Measurements from ENCODE around the gene PRICKLE2.

Gene PRICKLE2

GRCh38 chr3:64222501-64223111, 2.7 kb downstream of the PRICKLE2 start:
- no peak overlapping the region for H4K8ac ChIP-seq (ENCODE audit: low read depth, low read length)
- no peaks in the 10 kb centered on the region for H3K9me3 ChIP-seq (ENCODE audit: insufficient read depth, low read depth, low read length)
- H3K23ac ChIP-seq (ENCODE audit: low read length) = no peak overlapping the region
- H4K91ac ChIP-seq (ENCODE audit: low read depth, low read length) = no peak overlapping the region
- no peak overlapping the region for H2BK120ac ChIP-seq (ENCODE audit: insufficient read depth, low read length, poor library complexity)
- no CpG with 5 or more reads among the region's 3 CpGs for WGBS (ENCODE audit: extremely low coverage, insufficient coverage, insufficient read length)
- H3K4me2 ChIP-seq (ENCODE audit: low read length) = no peak overlapping the region
- H3K27ac ChIP-seq (ENCODE audit: low read depth, low read length) = no peak overlapping the region
- no peak overlapping the region for H2BK5ac ChIP-seq (ENCODE audit: low read depth, low read length, poor library complexity)
- H2AFZ ChIP-seq (ENCODE audit: insufficient read depth, low read length, poor library complexity) = no peak overlapping the region
- no peak overlapping the region for H3K14ac ChIP-seq (ENCODE audit: low read length)
- H2BK12ac ChIP-seq (ENCODE audit: low read length) = no peak overlapping the region
- H3K18ac ChIP-seq (ENCODE audit: low read length) = no peak overlapping the region
- H4K12ac ChIP-seq (ENCODE audit: low read depth, low read length) = no peak overlapping the region
- no peaks in the 10 kb centered on the region for H3K27me3 ChIP-seq (ENCODE audit: insufficient read depth, low read length)
- peaks cover 0 to 15% of the 10 kb centered on the region in 2 experiments for H3K4me1 ChIP-seq (ENCODE audit: control insufficient read depth in 1 of 2, insufficient read depth in 2 of 2, low read length in 2 of 2)
- no peak overlapping the region for H3K4ac ChIP-seq (ENCODE audit: low read depth, low read length)
- no peak overlapping the region for H3K4me3 ChIP-seq (ENCODE audit: low read depth, low read length)
- peaks cover 4 to 7% of the 10 kb centered on the region in 2 experiments for H3K36me3 ChIP-seq (ENCODE audit: control insufficient read depth in 1 of 2, insufficient read depth in 2 of 2, low read length in 2 of 2)
- DNase-seq = no peak
- no peak overlapping the region for H3K9ac ChIP-seq (ENCODE audit: low read length)
- peaks cover 4% of the 10 kb centered on the region for H3K79me2 ChIP-seq (ENCODE audit: control insufficient read depth, insufficient read depth, low read length, poor library complexity)
- H3K79me1 ChIP-seq (ENCODE audit: low read length) = no peaks in the 10 kb centered on the region
- no peak overlapping the region for H2AK5ac ChIP-seq (ENCODE audit: low read length)

DNA sequence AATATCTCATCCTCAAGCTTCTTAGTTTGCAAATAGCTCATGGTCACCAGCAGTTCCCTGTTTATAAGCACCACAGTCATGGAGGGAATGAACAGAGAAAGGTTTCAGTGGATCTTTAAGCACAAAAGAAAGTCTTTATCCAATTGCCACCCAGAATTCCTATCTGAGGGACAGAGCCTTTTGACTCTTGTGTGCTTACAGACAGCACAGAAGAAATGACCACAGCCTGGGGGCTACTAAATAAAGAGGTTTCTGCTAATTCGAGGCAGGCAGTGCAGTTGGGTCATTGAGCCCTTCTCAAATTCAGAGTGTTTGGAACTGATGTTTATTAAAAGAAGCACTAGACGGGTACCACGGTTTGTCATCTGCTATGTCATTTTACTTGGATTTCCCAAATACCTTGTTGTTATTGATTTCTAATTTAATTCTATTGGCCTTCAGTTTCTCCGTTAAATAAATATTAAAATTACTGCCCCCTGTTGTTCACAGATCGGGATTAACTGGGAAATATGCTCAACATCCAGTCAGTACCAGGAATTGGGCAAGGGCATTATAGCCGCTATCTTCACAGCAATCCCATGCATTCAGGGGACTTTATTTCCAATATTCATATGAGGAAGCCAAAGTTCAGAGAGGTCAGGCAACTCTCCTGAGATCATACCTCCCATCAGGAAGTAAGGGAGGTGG, 3.6 kb downstream of the PRICKLE2 start:
- H3K4me2 ChIP-seq (ENCODE audit: low read length) = no peak overlapping the region

DNA sequence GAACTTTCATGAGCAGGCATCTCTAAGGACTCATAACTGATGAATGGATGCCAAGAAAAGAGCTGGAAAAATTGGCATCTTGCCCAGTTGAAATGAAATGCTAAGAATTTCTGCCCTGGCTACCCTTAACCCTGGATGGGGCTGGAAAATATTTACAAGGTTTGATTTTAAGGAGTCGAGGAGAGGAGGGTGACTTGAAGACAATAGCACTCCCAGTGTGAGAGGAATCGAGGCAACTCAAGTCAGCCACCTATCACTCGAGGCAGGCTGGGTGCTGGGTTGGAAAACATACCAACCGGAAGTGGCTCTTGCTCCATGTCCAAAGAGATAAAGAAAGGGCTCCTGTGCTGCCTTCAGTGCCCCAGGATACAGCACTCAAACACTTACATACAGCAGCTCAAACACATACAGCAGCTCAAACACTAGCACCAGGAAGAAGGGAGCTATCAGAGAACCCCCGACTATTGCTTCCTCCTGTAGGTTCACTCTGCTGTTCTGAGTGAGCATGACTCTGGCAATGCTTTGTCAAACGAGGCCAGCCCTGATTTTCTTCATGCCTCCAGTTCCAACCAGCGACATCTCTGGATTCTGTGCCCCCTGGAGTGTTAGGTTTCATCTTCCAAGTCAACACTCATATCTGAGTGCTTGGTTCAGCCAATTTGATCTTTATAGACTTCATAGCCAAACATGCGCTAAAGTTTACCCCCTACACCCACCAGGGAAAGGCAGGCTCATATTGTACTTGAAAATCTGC, 4.9 kb downstream of the PRICKLE2 start:
- Histone ChIP-seq H3K23ac (ENCODE audit: low read length) (no peak overlapping the region), H2BK12ac (ENCODE audit: low read length) (no peak overlapping the region), H3K4me3 (ENCODE audit: low read depth, low read length) (no peak overlapping the region), H3K9ac (ENCODE audit: low read length) (no peak overlapping the region), H3K4me1 (ENCODE audit: control insufficient read depth in 1 of 2, insufficient read depth in 2 of 2, low read length in 2 of 2) (peaks cover 5 to 18% of the 10 kb centered on the region in 2 experiments), H2AK5ac (ENCODE audit: low read length) (no peak overlapping the region), H4K8ac (ENCODE audit: low read depth, low read length) (no peak overlapping the region), H3K27ac (ENCODE audit: low read depth, low read length) (no peak overlapping the region), H3K14ac (ENCODE audit: low read length) (no peak overlapping the region), H3K36me3 (ENCODE audit: control insufficient read depth in 1 of 2, insufficient read depth in 2 of 2, low read length in 2 of 2) (peaks cover 4 to 5% of the 10 kb centered on the region in 2 experiments), H4K12ac (ENCODE audit: low read depth, low read length) (no peak overlapping the region), H2BK5ac (ENCODE audit: low read depth, low read length, poor library complexity) (no peak overlapping the region), H3K79me1 (ENCODE audit: low read length) (no peaks in the 10 kb centered on the region), H3K4ac (ENCODE audit: low read depth, low read length) (peak overlapping the region; percentile 27), H3K27me3 (ENCODE audit: insufficient read depth, low read length) (no peaks in the 10 kb centered on the region), H2BK120ac (ENCODE audit: insufficient read depth, low read length, poor library complexity) (no peak overlapping the region), H3K18ac (ENCODE audit: low read length) (no peak overlapping the region), H3K4me2 (ENCODE audit: low read length) (no peak overlapping the region), H3K9me3 (ENCODE audit: insufficient read depth, low read depth, low read length) (no peaks in the 10 kb centered on the region), H4K91ac (ENCODE audit: low read depth, low read length) (no peak overlapping the region), H2AFZ (ENCODE audit: insufficient read depth, low read length, poor library complexity) (no peak overlapping the region), H3K79me2 (ENCODE audit: control insufficient read depth, insufficient read depth, low read length, poor library complexity) (peaks cover 4% of the 10 kb centered on the region)
- DNase-seq = no peak
- WGBS (ENCODE audit: extremely low coverage, insufficient coverage, insufficient read length) = no CpG with 5 or more reads among the region's 8 CpGs

More for the DNA sequence above, 3.6 kb downstream of the PRICKLE2 start:
- Histone ChIP-seq H3K23ac (ENCODE audit: low read length) (no peak overlapping the region), H4K91ac (ENCODE audit: low read depth, low read length) (no peak overlapping the region), H3K79me1 (ENCODE audit: low read length) (no peaks in the 10 kb centered on the region), H2AK5ac (ENCODE audit: low read length) (no peak overlapping the region), H3K27me3 (ENCODE audit: insufficient read depth, low read length) (no peaks in the 10 kb centered on the region), H3K14ac (ENCODE audit: low read length) (no peak overlapping the region), H3K9ac (ENCODE audit: low read length) (no peak overlapping the region), H3K4me1 (ENCODE audit: control insufficient read depth in 1 of 2, insufficient read depth in 2 of 2, low read length in 2 of 2) (peaks cover 3 to 18% of the 10 kb centered on the region in 2 experiments), H3K79me2 (ENCODE audit: control insufficient read depth, insufficient read depth, low read length, poor library complexity) (peaks cover 4% of the 10 kb centered on the region), H4K12ac (ENCODE audit: low read depth, low read length) (no peak overlapping the region), H2AFZ (ENCODE audit: insufficient read depth, low read length, poor library complexity) (no peak overlapping the region), H3K18ac (ENCODE audit: low read length) (no peak overlapping the region), H2BK12ac (ENCODE audit: low read length) (no peak overlapping the region), H3K4me3 (ENCODE audit: low read depth, low read length) (no peak overlapping the region), H3K9me3 (ENCODE audit: insufficient read depth, low read depth, low read length) (no peaks in the 10 kb centered on the region), H3K27ac (ENCODE audit: low read depth, low read length) (no peak overlapping the region), H4K8ac (ENCODE audit: low read depth, low read length) (no peak overlapping the region), H3K4ac (ENCODE audit: low read depth, low read length) (peak overlapping the region; percentile 54), H3K36me3 (ENCODE audit: control insufficient read depth in 1 of 2, insufficient read depth in 2 of 2, low read length in 2 of 2) (peaks cover 4 to 6% of the 10 kb centered on the region in 2 experiments), H2BK5ac (ENCODE audit: low read depth, low read length, poor library complexity) (no peak overlapping the region), H2BK120ac (ENCODE audit: insufficient read depth, low read length, poor library complexity) (no peak overlapping the region)
- DNase-seq = no peak
- no CpG with 5 or more reads among the region's 6 CpGs for WGBS (ENCODE audit: extremely low coverage, insufficient coverage, insufficient read length)

- Histone ChIP-seq H3K36me3 (ENCODE audit: control insufficient read depth in 1 of 2, insufficient read depth in 2 of 2, low read length in 2 of 2) (peaks cover 2% of the 10 kb centered on the region in 2 experiments), H3K23ac (ENCODE audit: low read length) (no peak overlapping the region), H2BK120ac (ENCODE audit: insufficient read depth, low read length, poor library complexity) (no peak overlapping the region), H3K14ac (ENCODE audit: low read length) (no peak overlapping the region), H3K27ac (ENCODE audit: low read depth, low read length) (no peak overlapping the region), H4K12ac (ENCODE audit: low read depth, low read length) (no peak overlapping the region), H3K18ac (ENCODE audit: low read length) (no peak overlapping the region), H4K8ac (ENCODE audit: low read depth, low read length) (no peak overlapping the region), H3K9ac (ENCODE audit: low read length) (no peak overlapping the region), H2BK5ac (ENCODE audit: low read depth, low read length, poor library complexity) (no peak overlapping the region), H2BK12ac (ENCODE audit: low read length) (no peak overlapping the region), H3K4ac (ENCODE audit: low read depth, low read length) (no peak overlapping the region), H3K27me3 (ENCODE audit: insufficient read depth, low read length) (no peaks in the 10 kb centered on the region), H2AK5ac (ENCODE audit: low read length) (no peak overlapping the region), H4K91ac (ENCODE audit: low read depth, low read length) (no peak overlapping the region), H3K79me1 (ENCODE audit: low read length) (peaks cover 5% of the 10 kb centered on the region), H2AFZ (ENCODE audit: insufficient read depth, low read length, poor library complexity) (no peak overlapping the region), H3K79me2 (ENCODE audit: control insufficient read depth, insufficient read depth, low read length, poor library complexity) (peaks cover 2% of the 10 kb centered on the region), H3K4me2 (ENCODE audit: low read length) (no peak overlapping the region), H3K4me3 (ENCODE audit: low read depth, low read length) (no peak overlapping the region), H3K9me3 (ENCODE audit: insufficient read depth, low read depth, low read length) (no peaks in the 10 kb centered on the region), H3K4me1 (ENCODE audit: control insufficient read depth in 1 of 2, insufficient read depth in 2 of 2, low read length in 2 of 2) (peaks cover 10 to 22% of the 10 kb centered on the region in 2 experiments)
- no peak for DNase-seq
- no CpG with 5 or more reads among the region's 4 CpGs for WGBS (ENCODE audit: extremely low coverage, insufficient coverage, insufficient read length)
Observed at GRCh38 chr3:64218746-64219145, 6.5 kb downstream of the PRICKLE2 start.

Measured in trophoblast cell (in vitro differentiated cells and primary cell).